ENCODE data around the gene ATL1. TPM values are rescaled to one million over a fixed set of nuclear protein-coding genes. Genes with fewer than 3 reads are reported as not detected.

Gene ATL1
- total RNA-seq, 1 donor from 2014 or later: 1.2 TPM

DNA sequence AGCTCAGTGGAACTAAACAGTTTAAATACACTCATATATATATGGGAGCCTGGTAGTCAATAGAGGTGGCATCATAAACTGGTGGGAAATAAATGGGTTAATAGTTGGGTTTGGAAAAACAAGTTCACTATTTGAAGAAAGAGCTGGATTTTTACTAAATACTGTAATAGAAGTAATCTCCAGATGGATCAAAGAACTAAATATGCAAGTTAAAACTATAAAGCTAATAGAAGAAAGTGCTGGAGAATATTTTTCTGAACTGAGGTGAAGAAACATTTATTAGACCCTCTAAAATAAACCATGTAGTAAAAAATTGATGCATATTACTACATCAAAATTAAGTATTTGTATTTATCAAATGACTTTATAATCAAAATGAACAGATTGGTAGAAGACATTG is 38.8 kb downstream of the ATL1 start:
- Histone ChIP-seq H3K4me1 (no peaks in the 10 kb centered on the region), H3K36me3 (peaks cover 7% of the 10 kb centered on the region in 2 donors), H3K9me3 (no peaks in the 10 kb centered on the region), H3K27ac (no peak overlapping the region), H3K4me3 (no peak overlapping the region), H3K27me3 (no peaks in the 10 kb centered on the region)
- TF ChIP-seq CTCF (IDR thresholded peaks at IDR 0.05): no peak
- intact Hi-C loops (cut with DNase I): loop anchor here (1.0 kb wide), 1 partner anchor 180 kb away; no protein-coding TSS in a partner anchor
- DNase-seq (ENCODE audit: low spot score in 2 of 2): no peak

DNA sequence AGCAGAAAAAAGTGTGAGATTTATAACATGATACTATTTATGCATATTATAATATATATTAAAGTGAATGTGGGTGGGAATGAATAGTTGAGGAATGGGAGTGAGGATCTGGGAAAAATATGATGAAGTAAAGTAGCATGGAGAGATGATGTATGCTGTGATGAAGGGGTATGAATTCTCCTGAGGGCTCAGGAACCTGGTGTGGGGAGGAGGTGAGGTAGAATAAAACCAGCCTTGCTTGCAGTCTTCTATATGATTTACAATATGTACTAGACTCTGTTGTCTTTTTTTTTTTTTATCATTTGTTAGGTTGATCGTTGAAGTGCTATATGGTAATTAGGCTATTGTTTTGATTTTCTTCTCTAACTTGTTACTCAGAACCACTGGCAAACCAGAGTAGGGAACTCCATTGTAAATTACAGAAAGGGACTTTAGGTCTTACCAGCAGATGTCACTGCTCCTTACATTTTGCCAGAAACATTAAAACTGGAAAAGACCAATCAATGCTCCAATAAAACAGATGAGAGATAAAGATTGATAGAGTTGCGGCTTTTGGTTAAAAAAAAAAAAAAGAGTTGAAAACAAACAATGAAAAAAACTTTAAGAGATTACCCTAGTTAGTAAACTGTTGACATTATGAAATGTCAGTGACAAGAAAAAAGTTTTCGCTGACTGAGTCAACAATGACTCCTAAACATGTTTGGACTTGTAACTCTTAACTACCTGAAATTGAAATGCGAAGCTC is 39.9 kb downstream of the ATL1 start:
- H3K27ac ChIP-seq: no peak overlapping the region
- no peaks in the 10 kb centered on the region for H3K4me1 ChIP-seq
- H3K27me3 ChIP-seq: no peaks in the 10 kb centered on the region
- peaks cover 0 to 5% of the 10 kb centered on the region in 2 donors for H3K36me3 ChIP-seq
- intact Hi-C loops (cut with DNase I): loop anchor here (1.0 to 10.0 kb wide), 3 partner anchors 114 to 265 kb away; no protein-coding TSS in a partner anchor
- TF ChIP-seq CTCF (IDR thresholded peaks at IDR 0.05): peak in 2 of 3 experiments; percentile 55 to 63
- no peak for DNase-seq (ENCODE audit: low spot score in 2 of 2)
- H3K9me3 ChIP-seq: no peaks in the 10 kb centered on the region
- H3K4me3 ChIP-seq: no peak overlapping the region

DNA sequence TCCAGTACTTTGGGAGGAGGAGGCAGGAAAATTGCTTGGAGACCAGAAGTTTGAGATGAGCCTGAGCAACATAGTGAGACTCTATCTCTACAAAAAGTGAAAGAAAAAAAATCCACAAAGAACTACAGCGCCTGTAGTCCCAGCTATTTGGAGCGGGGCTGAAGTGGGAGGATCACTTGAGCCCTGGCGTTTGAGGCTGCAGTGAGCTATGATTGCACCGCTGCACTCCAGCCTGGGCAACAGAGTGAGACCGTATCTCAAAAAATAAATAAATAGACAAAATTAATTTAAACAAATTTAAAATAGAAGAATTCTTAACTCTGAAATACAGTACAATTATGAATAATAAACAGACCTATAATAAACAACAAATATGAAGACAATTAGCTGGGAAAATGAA is 40.9 kb downstream of the ATL1 start:
- DNase-seq (ENCODE audit: low spot score in 2 of 2): no peak
- H3K27me3 ChIP-seq: no peaks in the 10 kb centered on the region
- no peak for TF ChIP-seq CTCF (IDR thresholded peaks at IDR 0.05)
- H3K4me1 ChIP-seq: no peaks in the 10 kb centered on the region
- no peaks in the 10 kb centered on the region for H3K9me3 ChIP-seq
- no peak overlapping the region for H3K4me3 ChIP-seq
- H3K27ac ChIP-seq: no peak overlapping the region
- intact Hi-C loops (cut with DNase I): loop anchor here (1.0 to 10.0 kb wide), 2 partner anchors 113 to 264 kb away; no protein-coding TSS in a partner anchor
- peaks cover 0 to 5% of the 10 kb centered on the region in 2 donors for H3K36me3 ChIP-seq

GRCh38 chr14:50601394-50601793 is 41.4 kb downstream of the ATL1 start:
- no peaks in the 10 kb centered on the region for H3K4me1 ChIP-seq
- intact Hi-C loops (cut with DNase I): loop anchor here (10.0 kb wide), 1 partner anchor 263 kb away; no protein-coding TSS in a partner anchor
- H3K27ac ChIP-seq: no peak overlapping the region
- H3K36me3 ChIP-seq: peaks cover 0 to 5% of the 10 kb centered on the region in 2 donors
- no peak overlapping the region for H3K4me3 ChIP-seq
- TF ChIP-seq CTCF (IDR thresholded peaks at IDR 0.05): no peak
- no peaks in the 10 kb centered on the region for H3K27me3 ChIP-seq
- no peaks in the 10 kb centered on the region for H3K9me3 ChIP-seq
- no peak for DNase-seq (ENCODE audit: low spot score in 2 of 2)

DNA sequence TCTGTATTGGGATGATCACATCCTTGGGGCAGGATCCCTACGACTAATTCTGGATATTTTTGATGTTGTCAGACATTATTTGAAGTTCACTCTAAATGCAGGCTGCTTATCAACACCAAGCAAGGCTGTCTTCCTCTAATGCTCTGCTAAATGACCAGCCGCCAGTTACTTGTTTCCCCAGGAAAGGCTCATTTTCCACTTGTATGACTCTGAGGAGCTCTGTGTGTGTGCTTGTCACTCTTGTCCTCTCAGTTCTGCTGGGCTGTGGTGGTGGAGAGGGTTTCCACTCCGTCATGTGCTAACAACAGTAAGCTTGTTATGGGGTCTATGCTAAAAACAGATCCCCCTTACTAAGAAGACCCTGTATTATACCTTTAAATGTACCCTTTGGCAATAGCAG is 42.1 kb downstream of the ATL1 start:
- H3K27me3 ChIP-seq: no peaks in the 10 kb centered on the region
- TF ChIP-seq CTCF (IDR thresholded peaks at IDR 0.05): no peak
- intact Hi-C loops (cut with DNase I): loop anchor here (10.0 kb wide), 1 partner anchor 263 kb away; no protein-coding TSS in a partner anchor
- no peak overlapping the region for H3K4me3 ChIP-seq
- no peaks in the 10 kb centered on the region for H3K9me3 ChIP-seq
- H3K36me3 ChIP-seq: peaks cover 0 to 5% of the 10 kb centered on the region in 2 donors
- DNase-seq (ENCODE audit: low spot score in 2 of 2): no peak
- no peaks in the 10 kb centered on the region for H3K4me1 ChIP-seq
- H3K27ac ChIP-seq: no peak overlapping the region
